Endothelial cell of umbilical vein (primary cell): ENCODE measurements around the gene QSOX2. TPM values are rescaled to one million over a fixed set of nuclear protein-coding genes. Genes with fewer than 3 reads are reported as not detected.

Experiments used
- BruUV-seq: library from RNA; stranded (reverse); fragments of 400-500 nt; replicated peaks from 2 replicates; lab custom pipeline; 2021; lab: Mats Ljungman, UMichigan
- CTCF ChIA-PET: fragments of 300-600, 350-600 bp; sonication (Branson Sonifier 250); formaldehyde crosslinking; loops from one replicate; lab custom pipeline; 2021; ENCODE audit warnings: antibody characterized with exemption, inconsistent platforms; lab: Charles Lee
- POLR2A ChIA-PET: fragments of 300-600, 350-600 bp; sonication (Branson Sonifier 250); formaldehyde crosslinking; loops from one replicate; lab custom pipeline; 2021; ENCODE audit warnings: antibody characterized with exemption, inconsistent platforms; lab: Charles Lee
- DNase-seq: peaks from one replicate; pipeline ENCODE4 v3.0.0-alpha.2; 2011; ENCODE audit warnings: low read depth, low spot score
- FAIRE-seq: peaks from 2 replicates; lab custom pipeline; 2011; peaks lifted over from hg19 to GRCh38; lab: Jason Lieb, UNC
- H2AFZ ChIP-seq: 2 replicates; pipeline ENCODE4 v1.6.0; 2012; ENCODE audit warnings: low read depth, low read length, control low read depth, inconsistent platforms
- H3K27ac ChIP-seq: 2 replicates; pipeline ENCODE4 v1.5.1; 2011; ENCODE audit warnings: low read depth, mild to moderate bottlenecking, control low read depth, low read length, moderate library complexity; ENCODE audit not compliant: insufficient read depth
- H3K27me3 ChIP-seq, 2 experiments: 2 replicates each; pipeline versions ENCODE4 v1.6.0 to v1.6.1; 2011; ENCODE audit warnings: low read length in 2 of 2, mixed read lengths in 1 of 2; ENCODE audit not compliant: control insufficient read depth in 2 of 2, insufficient read depth in 2 of 2
- H3K36me3 ChIP-seq, 2 experiments: 2 replicates in 1 of 2; 3 replicates in 1 of 2; pipeline ENCODE4 v1.5.1; 2011; ENCODE audit warnings: low read length in 2 of 2, mild to moderate bottlenecking in 1 of 2, moderate library complexity in 1 of 2; ENCODE audit not compliant: control insufficient read depth in 2 of 2, insufficient read depth in 2 of 2; ENCODE audit errors: extremely low read depth in 1 of 2
- H3K4me1 ChIP-seq: 3 replicates; pipeline ENCODE4 v1.5.1; 2011; ENCODE audit warnings: mild to moderate bottlenecking, low read length; ENCODE audit not compliant: control insufficient read depth, insufficient read depth; ENCODE audit errors: extremely low read depth
- H3K4me2 ChIP-seq: 2 replicates; pipeline ENCODE4 v1.6.1; 2011; ENCODE audit warnings: low read length, control low read depth, mixed read lengths; ENCODE audit not compliant: insufficient read depth
- H3K4me3 ChIP-seq, 3 experiments: fragments of 200-600 bp in 1 of 3; sonication (generic), shearing (Covaris generic) in 1 of 3; replicated peaks in 1 of 3; 2 replicates each; pipeline ENCODE4 v1.5.1; 2011 to 2016; ENCODE audit warnings: control low read depth in 3 of 3, low read length in 3 of 3, mild to moderate bottlenecking in 2 of 3, inconsistent platforms in 1 of 3, low read depth in 1 of 3, moderate library complexity in 1 of 3; ENCODE audit not compliant: insufficient read depth in 1 of 3
- H3K79me2 ChIP-seq: 2 replicates; pipeline ENCODE4 v1.6.0; 2012; ENCODE audit warnings: low read length, inconsistent platforms; ENCODE audit not compliant: control insufficient read depth, insufficient read depth
- H3K9ac ChIP-seq: replicated peaks from 2 replicates; pipeline ENCODE3; 2011; ENCODE audit warnings: low read length, control low read depth; ENCODE audit not compliant: insufficient read depth; ENCODE audit errors: extremely low read depth
- H3K9me1 ChIP-seq: replicated peaks from 3 replicates; pipeline ENCODE4 v1.6.0; 2011; ENCODE audit warnings: mild to moderate bottlenecking, low read length; ENCODE audit not compliant: control insufficient read depth, insufficient read depth; ENCODE audit errors: extremely low read depth
- H3K9me3 ChIP-seq: replicated peaks from 2 replicates; pipeline ENCODE4 v1.5.1; 2012; ENCODE audit warnings: low read length, inconsistent platforms; ENCODE audit not compliant: control insufficient read depth, insufficient read depth
- H4K20me1 ChIP-seq: replicated peaks from 2 replicates; pipeline ENCODE3; 2011; ENCODE audit warnings: mild to moderate bottlenecking, low read length; ENCODE audit not compliant: control insufficient read depth, insufficient read depth; ENCODE audit errors: extremely low read depth
- CTCF ChIP-seq, 2 donors: IDR thresholded peaks; 1 replicate in 1 of 2; 2 replicates in 1 of 2; pipeline ENCODE4 v1.5.1; 2011; ENCODE audit warnings: low read length in 2 of 2, mild to moderate bottlenecking in 2 of 2, moderate library complexity in 2 of 2, control low read depth in 1 of 2, inconsistent platforms in 1 of 2, low read depth in 1 of 2; ENCODE audit not compliant: insufficient read depth in 1 of 2; ENCODE audit errors: extremely low read depth in 1 of 2
- EZH2 ChIP-seq: IDR thresholded peaks from 2 replicates; pipeline ENCODE4 v1.6.1; 2012; ENCODE audit warnings: borderline replicate concordance, low read depth, mild to moderate bottlenecking, moderate library complexity, low read length, inconsistent platforms; ENCODE audit not compliant: severe bottlenecking
- FOS ChIP-seq: IDR thresholded peaks from 2 replicates; pipeline ENCODE4 v1.6.1; 2011; ENCODE audit warnings: mild to moderate bottlenecking, low read length, moderate library complexity, borderline replicate concordance; ENCODE audit not compliant: insufficient read depth
- GATA2 ChIP-seq: IDR thresholded peaks from 2 replicates; pipeline ENCODE4 v1.7.0; 2011; ENCODE audit warnings: low read depth, mild to moderate bottlenecking, moderate library complexity, mixed read lengths, low read length; ENCODE audit not compliant: insufficient read length, insufficient read depth
- JUN ChIP-seq: IDR thresholded peaks from 2 replicates; pipeline ENCODE4 v1.6.1; 2011; ENCODE audit warnings: borderline replicate concordance, low read depth; ENCODE audit not compliant: insufficient read length, insufficient read depth
- MAX ChIP-seq: IDR thresholded peaks from 2 replicates; pipeline ENCODE4 v1.6.1; 2011; ENCODE audit not compliant: insufficient read depth, insufficient read length
- MYC ChIP-seq: IDR thresholded peaks from one replicate; pipeline ENCODE4 v1.6.1; 2011; ENCODE audit warnings: mild to moderate bottlenecking, low read depth, low read length
- POLR2A ChIP-seq: IDR thresholded peaks from 2 replicates; pipeline ENCODE4 v1.6.1; 2012; ENCODE audit warnings: low read depth, mild to moderate bottlenecking, control low read depth, low read length
- POLR2AphosphoS5 ChIP-seq: IDR thresholded peaks from 2 replicates; pipeline ENCODE4 v1.6.1; 2012; ENCODE audit warnings: low read depth, mild to moderate bottlenecking, control low read depth, low read length, moderate library complexity; ENCODE audit not compliant: insufficient read depth
- dilution Hi-C: fragments of 300-500 bp; cut with MboI; formaldehyde crosslinking; loops from one replicate; pipeline ENCODE4 v1.15.0; 2019; ENCODE audit warnings: low sequenced_read_pairs; ENCODE audit not compliant: extremely low pct_ligation_motif_present
- intact Hi-C: fragments of 100-400 bp; cut with micrococcal nuclease; formaldehyde crosslinking; loops from one replicate; pipeline ENCODE4 v1.10.0; 2022
- polyA plus RNA-seq, 4 experiments: library from polyadenylated mRNA; depleted of rRNA in 3 of 4; stranded (reverse) in 3 of 4; unstranded in 1 of 4; fragments of >200 nt; gene quantifications; 2 replicates each; pipeline versions ENCODE4 v1.2.1 to v1.2.3, GENCODE V29; 2011 to 2012; ENCODE audit warnings: missing spikeins in 1 of 4
- total RNA-seq: library from RNA; stranded (reverse); gene quantifications from 2 replicates; pipeline ENCODE4 v1.2.3, GENCODE V29; 2021

QSOX2 gene
- total and polyA plus RNA-seq, 2 donors (not counting 3 experiments of a cell fraction or from before 2014, with no cell fraction given) = 16.4 to 23.4 TPM

GRCh38 chr9:136182850-136183422 lies 62.7 kb downstream of the QSOX2 start:
- no peak overlapping the region for H2AFZ ChIP-seq
- H3K27ac ChIP-seq = no peak overlapping the region
- POLR2A ChIA-PET = no interaction called here
- DNase-seq (no peak), FAIRE-seq (no peak)
- H3K9me1 ChIP-seq = no peaks in the 10 kb centered on the region
- dilution Hi-C loops (no loop called here), intact Hi-C loops (no loop called here)
- no peak overlapping the region for H3K9ac ChIP-seq
- no peak for TF ChIP-seq POLR2A
- TF ChIP-seq GATA2 = no peak
- no TSS peak for BruUV-seq
- H4K20me1 ChIP-seq = no peaks in the 10 kb centered on the region
- no peak overlapping the region for H3K4me2 ChIP-seq
- peaks cover 0 to 3% of the 10 kb centered on the region in 2 experiments for H3K27me3 ChIP-seq
- H3K9me3 ChIP-seq = no peaks in the 10 kb centered on the region
- H3K4me3 ChIP-seq = no peak overlapping the region
- no peaks in the 10 kb centered on the region for H3K4me1 ChIP-seq
- H3K36me3 ChIP-seq = no peaks in the 10 kb centered on the region
- no peaks in the 10 kb centered on the region for H3K79me2 ChIP-seq
- CTCF ChIA-PET = interaction anchor here (0.8 to 1.1 kb wide), 2 partner anchors 13 to 25 kb away, joined by 3 read pairs; no protein-coding TSS in a partner anchor

- H3K9me3 ChIP-seq = no peaks in the 10 kb centered on the region
- no peak overlapping the region for H3K9ac ChIP-seq
- H4K20me1 ChIP-seq = no peaks in the 10 kb centered on the region
- no peak overlapping the region for H2AFZ ChIP-seq
- no peaks in the 10 kb centered on the region for H3K9me1 ChIP-seq
- H3K27ac ChIP-seq = no peak overlapping the region
- H3K27me3 ChIP-seq = peaks cover 0 to 3% of the 10 kb centered on the region in 2 experiments
- no peaks in the 10 kb centered on the region for H3K4me1 ChIP-seq
- intact Hi-C loops = no loop called here
- BruUV-seq = no TSS peak
- CTCF ChIA-PET = interaction anchor here (0.8 to 1.1 kb wide), 2 partner anchors 12 to 25 kb away, joined by 3 read pairs; no protein-coding TSS in a partner anchor
- POLR2A ChIA-PET = no interaction called here
- DNase-seq (no peak), FAIRE-seq (no peak)
- TF ChIP-seq MYC (no peak), POLR2A (no peak), POLR2AphosphoS5 (no peak), CTCF (IDR thresholded peaks at IDR 0.05; ENCODE audit: extremely low read depth in 1 of 2, insufficient read depth in 1 of 2, low read depth in 1 of 2, low read length in 2 of 2) (no peak), EZH2 (no peak), FOS (no peak), GATA2 (no peak), MAX (no peak), JUN (no peak)
- H3K4me2 ChIP-seq = no peak overlapping the region
- H3K4me3 ChIP-seq = no peak overlapping the region
- no peaks in the 10 kb centered on the region for H3K79me2 ChIP-seq
- dilution Hi-C loops = no loop called here
- no peaks in the 10 kb centered on the region for H3K36me3 ChIP-seq
Measured at GRCh38 chr9:136182420-136182787, 63.2 kb downstream of the QSOX2 start.
